ENCODE results near the gene GSTO1. TPM values are rescaled to one million over a fixed set of nuclear protein-coding genes. Genes with fewer than 3 reads are reported as not detected.
A peak's percentile ranks its signal among the peaks of the same experiment; 100 is the strongest.

The GSTO1 gene
- total and polyA plus RNA-seq, 2 of the 13 experiments (the other 11 are each of a cell fraction or from before 2014, with no cell fraction given): 228 to 300 TPM

DNA sequence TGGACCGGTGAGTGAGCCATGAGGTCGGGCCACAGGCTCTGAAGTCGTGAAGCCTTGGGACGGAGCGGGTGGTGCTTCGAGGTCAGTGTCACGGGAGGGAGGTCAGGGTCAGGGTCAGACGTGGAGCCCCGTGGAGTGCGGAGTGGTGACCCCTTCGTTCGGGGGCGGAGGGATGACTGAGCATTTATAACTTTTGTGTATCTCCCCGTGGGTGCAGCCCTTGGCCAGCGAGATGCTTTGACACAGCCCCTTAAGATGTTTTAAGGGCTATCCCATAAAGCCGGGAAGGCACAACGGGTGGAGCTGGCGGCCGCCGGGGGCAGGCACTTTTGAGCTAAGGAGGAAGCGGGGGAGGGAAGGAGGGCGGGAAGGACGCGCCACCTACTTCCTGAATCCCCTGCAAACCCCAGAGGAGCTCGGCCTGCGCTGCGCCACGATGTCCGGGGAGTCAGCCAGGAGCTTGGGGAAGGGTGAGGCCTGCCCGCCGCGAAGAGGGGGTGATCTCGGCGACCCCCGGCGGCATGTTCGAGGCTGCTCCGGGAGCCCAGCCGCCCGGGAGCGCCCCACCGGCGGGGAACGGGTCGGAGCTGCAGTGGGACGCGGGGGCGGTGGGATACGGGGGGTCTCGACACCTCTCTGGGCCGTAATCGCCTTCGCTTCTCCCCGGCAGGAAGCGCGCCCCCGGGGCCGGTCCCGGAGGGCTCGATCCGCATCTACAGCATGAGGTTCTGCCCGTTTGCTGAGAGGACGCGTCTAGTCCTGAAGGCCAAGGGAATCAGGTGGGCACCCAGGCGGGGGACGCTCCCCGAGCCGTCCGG is at the start of gene GSTO1 (continued):
- TF ChIP-seq SAFB2 (CRISPR knock-in tag; IDR thresholded peaks at IDR 0.05; ENCODE audit: borderline replicate concordance, low read depth) (0 out of 2 replicates have a peak, but pooled peaks have one; percentile 18), PCBP1 (IDR thresholded peaks at IDR 0.05; ENCODE audit: borderline replicate concordance, low read depth, low read length) (0 out of 2 replicates have a peak, but pooled peaks have one; percentile 58), PHF8 (CRISPR knock-in tag; IDR thresholded peaks at IDR 0.05) (peak; percentile 62; the same call in 1 of the 2 replicates), ELF1 (CRISPR knock-in tag; IDR thresholded peaks at IDR 0.05) (peak; percentile 80), ZNF607 (CRISPR knock-in tag; IDR thresholded peaks at IDR 0.05; ENCODE audit: borderline replicate concordance) (peak; percentile 57; the same call in 1 of the 2 replicates), ZNF589 (CRISPR knock-in tag; conservative IDR thresholded peaks at IDR 0.05) (0 out of 2 replicates have a peak, but pooled peaks have one; percentile 18), ZNF331 (CRISPR knock-in tag; IDR thresholded peaks at IDR 0.05) (0 out of 2 replicates have a peak, but pooled peaks have one; percentile 8), ZBTB3 (CRISPR knock-in tag; IDR thresholded peaks at IDR 0.05; ENCODE audit: borderline replicate concordance, low read depth) (peak; percentile 62; the same call in 1 of the 2 replicates), ZNF501 (CRISPR knock-in tag; IDR thresholded peaks at IDR 0.05) (peak; percentile 53; the same call in 1 of the 2 replicates), RAD51 (IDR thresholded peaks at IDR 0.05; ENCODE audit: borderline replicate concordance) (no peak), ZNF441 (CRISPR knock-in tag; IDR thresholded peaks at IDR 0.05; ENCODE audit: borderline replicate concordance) (peak; percentile 47; the same call in 1 of the 2 replicates), RORA (CRISPR knock-in tag; IDR thresholded peaks at IDR 0.05) (no peak)
- TF ChIP-seq, protein P1, sequence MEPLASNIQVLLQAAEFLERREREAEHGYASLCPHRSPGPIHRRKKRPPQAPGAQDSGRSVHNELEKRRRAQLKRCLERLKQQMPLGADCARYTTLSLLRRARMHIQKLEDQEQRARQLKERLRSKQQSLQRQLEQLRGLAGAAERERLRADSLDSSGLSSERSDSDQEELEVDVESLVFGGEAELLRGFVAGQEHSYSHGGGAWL (CRISPR knock-in tag; IDR thresholded peaks at IDR 0.05): peak; percentile 68; the same call in 1 of the 2 replicates
- TF ChIP-seq, protein P2, sequence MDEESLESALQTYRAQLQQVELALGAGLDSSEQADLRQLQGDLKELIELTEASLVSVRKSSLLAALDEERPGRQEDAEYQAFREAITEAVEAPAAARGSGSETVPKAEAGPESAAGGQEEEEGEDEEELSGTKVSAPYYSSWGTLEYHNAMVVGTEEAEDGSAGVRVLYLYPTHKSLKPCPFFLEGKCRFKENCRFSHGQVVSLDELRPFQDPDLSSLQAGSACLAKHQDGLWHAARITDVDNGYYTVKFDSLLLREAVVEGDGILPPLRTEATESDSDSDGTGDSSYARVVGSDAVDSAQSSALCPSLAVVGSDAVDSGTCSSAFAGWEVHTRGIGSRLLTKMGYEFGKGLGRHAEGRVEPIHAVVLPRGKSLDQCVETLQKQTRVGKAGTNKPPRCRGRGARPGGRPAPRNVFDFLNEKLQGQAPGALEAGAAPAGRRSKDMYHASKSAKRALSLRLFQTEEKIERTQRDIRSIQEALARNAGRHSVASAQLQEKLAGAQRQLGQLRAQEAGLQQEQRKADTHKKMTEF (CRISPR knock-in tag; IDR thresholded peaks at IDR 0.05): 0 out of 2 replicates have a peak, but pooled peaks have one; percentile 54
- TF ChIP-seq, protein P3, sequence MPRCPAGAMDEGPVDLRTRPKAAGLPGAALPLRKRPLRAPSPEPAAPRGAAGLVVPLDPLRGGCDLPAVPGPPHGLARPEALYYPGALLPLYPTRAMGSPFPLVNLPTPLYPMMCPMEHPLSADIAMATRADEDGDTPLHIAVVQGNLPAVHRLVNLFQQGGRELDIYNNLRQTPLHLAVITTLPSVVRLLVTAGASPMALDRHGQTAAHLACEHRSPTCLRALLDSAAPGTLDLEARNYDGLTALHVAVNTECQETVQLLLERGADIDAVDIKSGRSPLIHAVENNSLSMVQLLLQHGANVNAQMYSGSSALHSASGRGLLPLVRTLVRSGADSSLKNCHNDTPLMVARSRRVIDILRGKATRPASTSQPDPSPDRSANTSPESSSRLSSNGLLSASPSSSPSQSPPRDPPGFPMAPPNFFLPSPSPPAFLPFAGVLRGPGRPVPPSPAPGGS (CRISPR knock-in tag; IDR thresholded peaks at IDR 0.05): peak; percentile 60; the same call in 1 of the 2 replicates

Data from HepG2 (cell line).